HepG2 (cell line): Measurements from ENCODE around the gene ADIPOR2. TPM values are rescaled to one million over a fixed set of nuclear protein-coding genes. Genes with fewer than 3 reads are reported as not detected.

Experiments
- AGO1 ChIP-seq: fragments of 200-400 bp; formaldehyde crosslinking; IDR thresholded peaks from 2 replicates; pipeline ENCODE4 v1.6.1; 2017; ENCODE audit warnings: mild to moderate bottlenecking, low read depth, low read length, moderate library complexity; ENCODE audit not compliant: poor library complexity, severe bottlenecking
- CHD4 ChIP-seq: fragments of 200-600 bp; sonication (generic); IDR thresholded peaks from 2 replicates; pipeline ENCODE4 v1.7.0; 2017; ENCODE audit warnings: mild to moderate bottlenecking, low read length, borderline replicate concordance
- HMGXB3 ChIP-seq: sonication (generic); formaldehyde crosslinking; IDR thresholded peaks from 2 replicates; pipeline ENCODE4 v1.4.0; 2020; ENCODE audit warnings: missing genetic modification reagents, borderline replicate concordance
- HNF1A ChIP-seq, 2 experiments: sonication (generic) in 1 of 2; formaldehyde crosslinking in 1 of 2; IDR thresholded peaks; 2 replicates each; pipeline versions ENCODE4 v1.4.0 to v1.6.1; 2016 to 2020; ENCODE audit warnings: borderline replicate concordance in 1 of 2, low read depth in 1 of 2, mild to moderate bottlenecking in 1 of 2, missing genetic modification reagents in 1 of 2
- HOXA3 ChIP-seq: sonication (generic); formaldehyde crosslinking; IDR thresholded peaks from 2 replicates; pipeline ENCODE4 v1.5.0; 2020; ENCODE audit warnings: missing genetic modification reagents
- MIER2 ChIP-seq: IDR thresholded peaks from 2 replicates; pipeline ENCODE4 v1.6.1; 2016; ENCODE audit warnings: missing biosample characterization, missing genetic modification reagents
- PBX2 ChIP-seq: IDR thresholded peaks from 2 replicates; pipeline ENCODE4 v1.6.1; 2016; ENCODE audit warnings: control low read depth
- TAF15 ChIP-seq: fragments of 200-400 bp; formaldehyde crosslinking; IDR thresholded peaks from one replicate; pipeline ENCODE4 v1.6.1; 2018; ENCODE audit warnings: mild to moderate bottlenecking, low read depth, low read length; ENCODE audit not compliant: poor library complexity, severe bottlenecking
- ZBTB21 ChIP-seq: sonication (generic); formaldehyde crosslinking; IDR thresholded peaks from 2 replicates; pipeline ENCODE4 v1.4.0; 2020; ENCODE audit warnings: missing genetic modification reagents
- ZFY ChIP-seq: sonication (generic); formaldehyde crosslinking; IDR thresholded peaks from 2 replicates; pipeline ENCODE4 v1.4.0; 2020; ENCODE audit warnings: missing genetic modification reagents
- ZNF451 ChIP-seq: sonication (generic); formaldehyde crosslinking; IDR thresholded peaks from 2 replicates; pipeline ENCODE4 v1.5.0; 2020; ENCODE audit warnings: mild to moderate bottlenecking, missing genetic modification reagents
- ZNF574 ChIP-seq: sonication (generic); formaldehyde crosslinking; IDR thresholded peaks from 2 replicates; pipeline ENCODE4 v1.4.0; 2020; ENCODE audit warnings: missing genetic modification reagents
- ZNF607 ChIP-seq: sonication (generic); formaldehyde crosslinking; IDR thresholded peaks from 2 replicates; pipeline ENCODE4 v1.5.1; 2020; ENCODE audit warnings: missing genetic modification reagents, mild to moderate bottlenecking, borderline replicate concordance
- polyA plus RNA-seq, 8 experiments: library from polyadenylated mRNA; depleted of rRNA in 3 of 8; stranded (reverse) in 7 of 8; unstranded in 1 of 8; fragments of >200 nt; fragmentation: Illumina TruSeq in 4 of 8; extraction: Trizol in 4 of 8; gene quantifications; 2 replicates each; pipeline versions ENCODE4 v1.2.1 to v1.2.3, GENCODE V29; 2011 to 2016; ENCODE audit warnings: low read depth in 4 of 8, missing spikeins in 1 of 8, mixed read lengths in 1 of 8; ENCODE audit not compliant: insufficient read depth in 1 of 8
- total RNA-seq, 5 experiments: library from RNA; depleted of rRNA; stranded (reverse); fragments of >200 nt; fragmentation: Illumina TruSeq; extraction: Trizol; gene quantifications; 2 replicates each; pipeline ENCODE4 v1.2.3, GENCODE V29; 2016; ENCODE audit warnings: low read depth in 1 of 5

The ADIPOR2 gene
- total and polyA plus RNA-seq, 2 of the 13 experiments (the other 11 are each of a cell fraction or from before 2014, with no cell fraction given): 35.2 to 52.2 TPM

- TF ChIP-seq HMGXB3 (CRISPR knock-in tag): no peak
- TF ChIP-seq HOXA3 (CRISPR knock-in tag): no peak
- peak; percentile 76 for TF ChIP-seq ZNF574
- no peak for TF ChIP-seq ZNF607 (CRISPR knock-in tag)
- no peak for TF ChIP-seq TAF15
- peak; percentile 13 for TF ChIP-seq AGO1
- TF ChIP-seq HNF1A (IDR thresholded peaks at IDR 0.05; ENCODE audit: low read depth): no peak
- no peak for TF ChIP-seq HNF1A (CRISPR knock-in tag; IDR thresholded peaks at IDR 0.05; ENCODE audit: borderline replicate concordance)
- TF ChIP-seq ZBTB21: no peak
- TF ChIP-seq PBX2 (CRISPR knock-in tag): no peak
- TF ChIP-seq CHD4: no peak
- no peak for TF ChIP-seq MIER2 (CRISPR knock-in tag)
- no peak for TF ChIP-seq ZNF451
- peak; percentile 62 for TF ChIP-seq ZFY (CRISPR knock-in tag)
Measured at GRCh38 chr12:1804545-1805332, 113.9 kb downstream of the ADIPOR2 start (continued).
